H7 (cell line): Measurements from ENCODE around the gene SCARF1. TPM values are rescaled to one million over a fixed set of nuclear protein-coding genes. Genes with fewer than 3 reads are reported as not detected.
A peak's percentile ranks its signal among the peaks of the same experiment; 100 is the strongest.
"Not testable (repeated sequence)": the region's sequence is repeated elsewhere in the genome, so short reads cannot be mapped to it uniquely, and the experiment has no call there.

Experiments
- DNase-seq: peaks from one replicate; pipeline ENCODE4 v3.0.0; 2012
- H3K27me3 ChIP-seq: 2 replicates; pipeline ENCODE4 v1.6.0; 2011; ENCODE audit warnings: mild to moderate bottlenecking, low read length; ENCODE audit not compliant: control insufficient read depth, insufficient read depth
- H3K36me3 ChIP-seq: replicated peaks from 2 replicates; pipeline ENCODE4 v1.5.1; 2011; ENCODE audit warnings: low read length; ENCODE audit not compliant: control insufficient read depth, insufficient read depth
- H3K4me3 ChIP-seq: 2 replicates; pipeline ENCODE4 v1.5.1; 2011; ENCODE audit warnings: low read depth, mild to moderate bottlenecking, control low read depth, low read length, moderate library complexity; ENCODE audit not compliant: insufficient read depth
- total RNA-seq: library from RNA; depleted of rRNA; stranded (reverse); fragments of >200 nt; shearing (Covaris generic); gene quantifications from 2 replicates; pipeline ENCODE4 v1.2.3, GENCODE V29; 2014

The SCARF1 gene
- total RNA-seq, 1 experiment from 2014 or later = 7.6 TPM

- peaks cover 63% of the 10 kb centered on the region for H3K36me3 ChIP-seq
- no peak for DNase-seq
- no peak overlapping the region for H3K4me3 ChIP-seq
- H3K27me3 ChIP-seq = no peaks in the 10 kb centered on the region
These were observed 8.2 kb upstream of the SCARF1 start for GRCh38 chr17:1653735-1654134.

- peaks cover 54% of the 10 kb centered on the region for H3K36me3 ChIP-seq
- H3K4me3 ChIP-seq, DNase-seq, H3K27me3 ChIP-seq: not testable (repeated sequence)
These were observed 7.3 kb upstream of the SCARF1 start for GRCh38 chr17:1652794-1653193.

- Histone ChIP-seq H3K36me3 (peaks cover 48% of the 10 kb centered on the region), H3K4me3 (no peak overlapping the region), H3K27me3 (no peaks in the 10 kb centered on the region)
- no peak for DNase-seq
These were observed 6.0 kb upstream of the SCARF1 start for GRCh38 chr17:1651559-1651844.

GRCh38 chr17:1650731-1651558 is 5.4 kb upstream of the SCARF1 start:
- peaks cover 42% of the 10 kb centered on the region for H3K36me3 ChIP-seq
- H3K27me3 ChIP-seq = no peaks in the 10 kb centered on the region
- no peak overlapping the region for H3K4me3 ChIP-seq
- no peak for DNase-seq

- H3K36me3 ChIP-seq = peaks cover 38% of the 10 kb centered on the region
- peak within 1 kb of the TSS; percentile 78 for H3K4me3 ChIP-seq
- no peaks in the 10 kb centered on the region for H3K27me3 ChIP-seq
- DNase-seq = peak; percentile 83
These were observed 4.4 kb upstream of the SCARF1 start, which contains the start of gene RILP for GRCh38 chr17:1649844-1650501. Gene RILP, minus strand, starts transcription at chr17:1649866. Its CDS starts 62 bp downstream, at chr17:1649804.

GRCh38 chr17:1648963-1649843 is 3.7 kb upstream of the SCARF1 start:
- Histone ChIP-seq H3K4me3 (peak overlapping the region; percentile 78), H3K36me3 (peaks cover 32% of the 10 kb centered on the region), H3K27me3 (peaks cover 6% of the 10 kb centered on the region)
- DNase-seq = peak; percentile 99

GRCh38 chr17:1648173-1648962 is 2.8 kb upstream of the SCARF1 start:
- Histone ChIP-seq H3K36me3 (peaks cover 25% of the 10 kb centered on the region), H3K27me3 (peaks cover 8% of the 10 kb centered on the region), H3K4me3 (peak overlapping the region; percentile 78)
- DNase-seq = peak; percentile 84

GRCh38 chr17:1647802-1648171 is 2.3 kb upstream of the SCARF1 start:
- DNase-seq = peak; percentile 33
- H3K4me3 ChIP-seq = no peak overlapping the region

GRCh38 chr17:1646199-1646875 is 805 bp upstream of the SCARF1 start:
- DNase-seq = peak; percentile 49
- H3K36me3 ChIP-seq = peaks cover 8% of the 10 kb centered on the region
- no peak overlapping the region for H3K4me3 ChIP-seq
- peaks cover 8% of the 10 kb centered on the region for H3K27me3 ChIP-seq

More at GRCh38 chr17:1647802-1648171, 2.3 kb upstream of the SCARF1 start:
- Histone ChIP-seq H3K27me3 (peaks cover 8% of the 10 kb centered on the region), H3K36me3 (peaks cover 20% of the 10 kb centered on the region)

GRCh38 chr17:1644493-1645206 is 882 bp downstream of the SCARF1 start:
- H3K4me3 ChIP-seq = no peak overlapping the region

GRCh38 chr17:1643999-1644492 is 1.5 kb downstream of the SCARF1 start:
- DNase-seq = peak; percentile 62
- Histone ChIP-seq H3K4me3 (peak overlapping the region; percentile 53), H3K27me3 (peaks cover 8% of the 10 kb centered on the region), H3K36me3 (no peaks in the 10 kb centered on the region)

More at GRCh38 chr17:1644493-1645206, 882 bp downstream of the SCARF1 start:
- peak; percentile 57 for DNase-seq
- Histone ChIP-seq H3K27me3 (peaks cover 8% of the 10 kb centered on the region), H3K36me3 (no peaks in the 10 kb centered on the region)

- peak; percentile 99 for DNase-seq
- Histone ChIP-seq H3K27me3 (peaks cover 8% of the 10 kb centered on the region), H3K4me3 (peak overlapping the region; percentile 53)
These were observed 2.1 kb downstream of the SCARF1 start for GRCh38 chr17:1643293-1643998.

More at GRCh38 chr17:1643293-1643998, 2.1 kb downstream of the SCARF1 start:
- H3K36me3 ChIP-seq = no peaks in the 10 kb centered on the region
